SK-N-MC (cell line): ENCODE results near the gene KIAA0825.

Experiments
- EZH2 ChIP-seq: fragments of 200-600 bp; sonication (generic); IDR thresholded peaks from one replicate; pipeline ENCODE4 v1.6.1; 2017; ENCODE audit warnings: antibody characterized with exemption
- POLR2AphosphoS5 ChIP-seq: IDR thresholded peaks from 2 replicates; pipeline ENCODE4 v1.6.1; 2012; ENCODE audit warnings: mild to moderate bottlenecking, low read depth, low read length, borderline replicate concordance

- TF ChIP-seq EZH2 (no peak), POLR2AphosphoS5 (no peak)
Observed at GRCh38 chr5:94268226-94268625, 350.2 kb downstream of the KIAA0825 start.
